Astrocyte (in vitro differentiated cells and primary cell): Measurements from ENCODE around the gene HMOX1.
"Not testable (repeated sequence)": the region's sequence is repeated elsewhere in the genome, so short reads cannot be mapped to it uniquely, and the experiment has no call there.

ENCODE experiments used
- EZH2 ChIP-seq: IDR thresholded peaks from 2 replicates; pipeline ENCODE4 v1.6.1; 2012; ENCODE audit warnings: mild to moderate bottlenecking, low read length, inconsistent platforms; ENCODE audit not compliant: insufficient read depth
- TF ChIP-seq, protein P1 (sequence below): IDR thresholded peaks from 2 replicates; pipeline ENCODE4 v1.5.1; 2011; ENCODE audit warnings: low read depth, mild to moderate bottlenecking, inconsistent platforms, low read length, moderate library complexity; ENCODE audit not compliant: insufficient read depth

DNA sequence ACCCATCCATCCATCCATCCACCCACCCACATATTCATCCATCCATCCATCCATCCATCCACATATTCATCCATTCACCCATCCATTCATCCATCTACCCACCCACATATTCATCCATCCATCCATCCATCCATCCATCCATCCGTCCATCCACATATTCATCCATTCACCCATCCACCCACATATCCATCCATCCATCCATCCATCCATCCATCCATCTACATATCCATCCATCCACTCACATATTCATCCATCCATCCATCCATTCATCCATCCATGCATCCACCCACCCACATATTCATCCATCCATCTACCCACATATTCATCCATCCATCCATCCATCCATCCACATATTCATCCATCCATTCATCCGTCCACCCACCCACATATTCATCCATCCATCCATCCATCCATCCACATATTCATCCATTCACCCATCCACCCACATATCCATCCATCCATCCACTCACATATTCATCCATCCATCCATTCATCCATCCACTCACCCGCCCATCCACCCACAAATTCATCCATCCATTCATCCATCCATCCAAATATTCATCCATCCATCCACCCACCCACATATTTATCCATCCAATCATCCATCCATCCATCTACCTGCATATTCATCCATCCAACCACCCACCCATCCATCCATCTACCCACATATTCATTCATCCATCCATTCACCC, 57.9 kb downstream of the HMOX1 start:
- not testable (repeated sequence) for TF ChIP-seq EZH2
- TF ChIP-seq, protein P1, sequence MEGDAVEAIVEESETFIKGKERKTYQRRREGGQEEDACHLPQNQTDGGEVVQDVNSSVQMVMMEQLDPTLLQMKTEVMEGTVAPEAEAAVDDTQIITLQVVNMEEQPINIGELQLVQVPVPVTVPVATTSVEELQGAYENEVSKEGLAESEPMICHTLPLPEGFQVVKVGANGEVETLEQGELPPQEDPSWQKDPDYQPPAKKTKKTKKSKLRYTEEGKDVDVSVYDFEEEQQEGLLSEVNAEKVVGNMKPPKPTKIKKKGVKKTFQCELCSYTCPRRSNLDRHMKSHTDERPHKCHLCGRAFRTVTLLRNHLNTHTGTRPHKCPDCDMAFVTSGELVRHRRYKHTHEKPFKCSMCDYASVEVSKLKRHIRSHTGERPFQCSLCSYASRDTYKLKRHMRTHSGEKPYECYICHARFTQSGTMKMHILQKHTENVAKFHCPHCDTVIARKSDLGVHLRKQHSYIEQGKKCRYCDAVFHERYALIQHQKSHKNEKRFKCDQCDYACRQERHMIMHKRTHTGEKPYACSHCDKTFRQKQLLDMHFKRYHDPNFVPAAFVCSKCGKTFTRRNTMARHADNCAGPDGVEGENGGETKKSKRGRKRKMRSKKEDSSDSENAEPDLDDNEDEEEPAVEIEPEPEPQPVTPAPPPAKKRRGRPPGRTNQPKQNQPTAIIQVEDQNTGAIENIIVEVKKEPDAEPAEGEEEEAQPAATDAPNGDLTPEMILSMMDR: not testable (repeated sequence)
